Stimulated activated CD8-positive, alpha-beta memory T cell treated with anti-CD3 and anti-CD28 coated beads, Interleukin-15, amount 100 ng/mL, for 4 hours (primary cell): Measurements from ENCODE around the gene ATG13.

Experiments
- DNase-seq, 2 donors: peaks; one replicate each; pipeline ENCODE4 v3.0.0-alpha.2; 2020; ENCODE audit warnings: low read depth in 2 of 2

The ATG13 gene

GRCh38 chr11:46607516-46607915, 9.8 kb upstream of the ATG13 start:
- DNase-seq, result no peak

GRCh38 chr11:46609386-46609785, 8.0 kb upstream of the ATG13 start:
- no peak for DNase-seq

DNA sequence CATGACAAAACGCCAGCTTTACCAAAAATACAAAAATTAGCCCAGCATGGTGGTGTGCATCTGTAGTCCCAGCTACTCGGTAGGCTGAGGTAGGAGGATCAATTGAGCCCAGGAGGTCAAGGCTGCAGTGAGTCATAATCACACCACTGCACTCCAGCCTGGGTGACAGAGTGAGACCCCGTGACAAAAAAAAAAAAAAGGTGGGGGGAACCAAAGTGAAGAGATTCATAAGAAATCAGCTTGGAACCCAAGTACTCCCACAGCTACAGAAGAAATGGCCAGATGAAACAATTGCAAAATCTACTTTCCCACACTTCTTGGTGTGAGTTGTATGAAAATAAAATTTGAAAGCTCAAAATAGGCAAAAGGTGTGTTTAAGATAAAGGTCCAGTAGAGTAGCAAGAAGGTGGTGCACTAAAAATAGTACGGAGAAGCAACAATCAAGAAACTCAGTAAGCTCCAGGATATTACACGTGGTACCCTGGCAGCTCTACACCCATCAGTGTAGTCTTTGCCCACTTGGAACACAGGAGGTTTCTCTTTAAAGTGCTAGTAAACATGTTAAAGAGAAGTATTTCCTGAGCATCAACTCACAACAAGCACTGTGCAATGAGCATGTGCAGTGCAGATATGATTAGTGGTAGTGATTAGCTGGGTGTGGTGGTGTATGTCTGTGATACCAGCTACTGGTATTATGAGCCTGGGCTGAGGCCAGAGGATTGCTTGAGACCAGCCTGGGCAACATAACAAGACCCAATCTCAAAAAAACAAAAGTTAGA, 5.6 kb upstream of the ATG13 start:
- no peak for DNase-seq

DNA sequence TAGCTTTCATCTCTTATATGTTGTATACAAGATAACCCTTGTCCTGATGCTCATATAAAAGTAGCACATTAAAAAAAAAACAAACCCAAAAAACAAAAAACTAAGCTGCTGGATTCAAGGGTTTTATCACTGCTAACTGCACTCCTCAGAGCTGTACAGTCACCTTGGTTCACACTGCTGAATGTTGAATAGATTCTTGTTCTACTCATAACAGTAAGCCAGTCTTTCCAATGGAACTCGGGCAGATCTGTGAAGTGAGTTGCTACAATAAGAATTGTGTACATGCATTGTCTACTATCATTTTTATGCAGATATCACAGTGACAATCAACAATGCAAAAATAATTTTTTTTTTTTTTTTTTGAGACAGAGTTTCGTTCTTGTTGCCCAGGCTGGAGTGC, 5.0 kb upstream of the ATG13 start:
- DNase-seq, result no peak

DNA sequence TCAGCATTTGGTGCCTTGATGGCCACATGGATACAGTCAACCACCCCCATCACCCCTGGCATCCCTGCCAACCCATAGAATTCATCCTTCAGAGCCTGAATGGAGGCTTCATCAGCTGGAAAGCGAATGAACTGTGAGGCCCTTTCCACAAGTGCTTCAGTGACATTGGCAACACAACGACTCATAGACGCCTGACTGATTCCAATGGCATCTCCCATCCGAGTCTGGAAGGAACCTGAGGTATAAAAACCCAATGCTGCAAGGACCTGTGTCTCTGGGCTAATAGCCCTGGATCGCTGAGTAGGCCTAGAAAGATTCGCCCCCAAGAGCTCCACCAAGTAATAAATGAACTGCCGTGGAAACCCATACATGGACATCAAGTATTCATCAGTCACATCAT, 1.6 kb upstream of the ATG13 start:
- no peak for DNase-seq

DNA sequence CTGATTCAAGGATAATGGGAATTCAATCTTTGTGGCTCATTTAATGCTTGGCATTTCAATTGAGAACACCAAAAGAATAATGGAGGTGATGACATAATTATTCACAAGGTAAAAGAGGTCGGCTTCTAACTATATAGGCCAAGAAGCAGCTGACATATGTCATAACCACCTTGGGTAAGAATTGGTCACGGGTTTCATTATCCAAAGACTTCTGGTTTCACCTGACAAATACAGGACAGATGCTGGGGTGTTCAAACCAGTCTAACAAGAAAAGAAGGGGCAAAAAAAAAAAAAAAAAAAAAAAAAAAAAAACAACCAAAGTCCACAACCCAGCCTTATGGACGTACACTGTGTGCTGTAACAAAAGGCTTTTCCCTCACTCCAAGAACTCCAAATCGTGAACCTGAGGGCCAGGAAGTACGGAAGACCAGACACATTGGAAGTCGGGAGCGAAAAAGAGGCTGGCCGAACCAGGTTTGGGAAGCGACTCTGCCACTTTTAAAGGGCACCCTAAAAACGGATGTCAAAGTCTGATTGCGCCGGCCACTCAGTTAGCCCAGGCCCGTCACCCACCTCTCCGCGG, 711 bp upstream of the ATG13 start:
- DNase-seq, result no peak

- DNase-seq, result no peak
Measured at GRCh38 chr11:46617972-46618314, 590 bp downstream of the ATG13 start.

DNA sequence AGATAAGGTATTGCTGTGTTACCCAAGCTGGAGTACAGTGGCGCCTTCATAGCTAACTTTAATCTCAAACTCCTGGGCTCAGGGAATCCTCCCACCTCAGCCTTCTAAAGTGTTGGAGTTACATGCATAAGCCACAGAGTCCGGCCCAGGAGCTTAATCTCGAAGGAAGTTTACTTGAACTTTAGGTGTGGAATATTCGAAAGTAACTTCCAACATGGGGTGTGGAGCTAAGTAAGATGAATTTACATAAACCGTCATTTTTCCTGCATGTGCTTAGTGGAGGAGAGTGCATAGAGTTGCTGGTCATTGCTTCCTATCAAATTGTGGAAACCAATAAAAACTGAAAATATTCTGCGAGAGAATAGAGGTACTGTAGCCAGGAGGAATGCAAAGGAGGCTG, 1.5 kb downstream of the ATG13 start:
- DNase-seq, result no peak

DNA sequence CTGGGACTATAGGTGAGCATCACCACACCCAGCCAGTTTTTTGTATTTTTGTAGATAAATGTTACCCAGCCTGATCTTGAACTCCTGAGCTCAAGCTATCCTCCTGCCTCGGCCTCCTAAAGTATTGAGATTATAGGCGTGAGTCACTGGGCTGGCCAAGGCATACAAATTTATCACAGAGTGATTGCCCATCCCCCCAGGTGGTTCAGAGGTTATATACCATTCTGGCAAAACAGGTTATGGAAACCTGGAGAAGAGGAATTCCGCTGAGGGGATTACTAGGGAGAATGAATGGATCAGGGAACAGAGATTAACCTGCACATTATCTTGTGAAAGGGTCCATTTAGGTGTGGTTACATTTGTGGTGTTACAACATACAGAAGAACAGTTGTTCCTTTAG, 8.1 kb downstream of the ATG13 start:
- DNase-seq, result no peak

GRCh38 chr11:46628961-46629360, 11.6 kb downstream of the ATG13 start:
- DNase-seq, result no peak

DNA sequence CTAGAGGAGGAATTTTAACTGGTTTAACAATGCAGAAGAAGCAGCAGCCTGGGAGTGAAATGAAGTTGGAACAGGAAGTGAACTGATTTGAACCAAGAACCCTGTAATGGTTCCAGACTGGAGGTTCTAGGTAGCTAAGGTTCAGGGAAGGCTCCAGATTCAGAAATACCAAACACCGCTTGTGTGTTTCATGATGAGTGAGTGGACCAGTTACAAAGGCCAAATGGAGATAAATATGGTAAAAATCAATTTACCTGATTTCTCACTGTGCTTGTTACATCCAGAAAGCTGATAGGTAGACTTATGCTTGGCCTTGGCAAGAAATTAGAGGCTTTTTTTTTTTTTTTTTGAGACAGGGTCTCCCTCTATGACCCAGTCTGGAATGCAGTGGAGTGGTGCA, 12.9 kb downstream of the ATG13 start:
- DNase-seq, result no peak

DNA sequence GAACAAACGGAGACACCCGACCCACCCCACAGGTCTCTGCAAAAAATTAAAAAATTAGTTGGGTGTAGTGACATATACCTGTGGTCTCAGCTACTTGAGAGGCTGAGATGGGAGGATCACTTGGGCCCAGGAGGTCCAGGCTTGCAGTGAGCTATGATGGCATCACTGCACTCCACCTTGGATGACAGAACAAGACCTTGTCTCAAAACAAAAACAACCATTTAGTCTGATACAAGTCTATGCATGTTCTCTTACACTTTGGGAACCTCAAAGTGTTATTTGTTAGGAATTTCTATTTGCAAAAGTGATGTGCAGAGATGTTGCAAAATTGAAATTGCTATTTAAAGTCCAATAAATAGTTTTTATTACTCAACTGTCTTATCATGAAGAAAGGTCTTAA, 14.3 kb downstream of the ATG13 start:
- no peak for DNase-seq

- no peak for DNase-seq
Measured at GRCh38 chr11:46632502-46632901, 15.1 kb downstream of the ATG13 start.

- DNase-seq, result no peak
Measured at GRCh38 chr11:46633291-46634217, 16.2 kb downstream of the ATG13 start.

GRCh38 chr11:46635557-46636139, 18.3 kb downstream of the ATG13 start:
- DNase-seq, result no peak

DNA sequence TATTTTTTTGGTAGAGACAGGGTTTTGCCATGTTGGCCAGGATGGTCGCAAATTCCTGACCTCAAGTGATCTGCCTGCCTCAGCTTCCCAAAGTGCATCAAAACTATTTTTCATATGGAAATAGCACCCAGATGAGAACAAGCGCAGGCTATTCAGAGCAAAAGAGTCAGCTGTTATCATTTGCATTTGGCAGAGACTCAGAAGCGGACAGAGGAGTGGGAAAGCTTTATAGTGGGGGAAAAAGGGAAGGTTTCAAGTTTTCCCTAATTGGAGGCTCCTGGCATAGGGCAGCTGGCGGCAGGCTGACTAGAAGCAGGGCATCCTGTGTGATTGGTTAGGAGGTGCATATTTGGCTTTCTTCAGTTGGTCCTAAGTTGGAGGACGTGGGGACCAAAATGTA, 20.2 kb downstream of the ATG13 start:
- DNase-seq, result no peak

DNA sequence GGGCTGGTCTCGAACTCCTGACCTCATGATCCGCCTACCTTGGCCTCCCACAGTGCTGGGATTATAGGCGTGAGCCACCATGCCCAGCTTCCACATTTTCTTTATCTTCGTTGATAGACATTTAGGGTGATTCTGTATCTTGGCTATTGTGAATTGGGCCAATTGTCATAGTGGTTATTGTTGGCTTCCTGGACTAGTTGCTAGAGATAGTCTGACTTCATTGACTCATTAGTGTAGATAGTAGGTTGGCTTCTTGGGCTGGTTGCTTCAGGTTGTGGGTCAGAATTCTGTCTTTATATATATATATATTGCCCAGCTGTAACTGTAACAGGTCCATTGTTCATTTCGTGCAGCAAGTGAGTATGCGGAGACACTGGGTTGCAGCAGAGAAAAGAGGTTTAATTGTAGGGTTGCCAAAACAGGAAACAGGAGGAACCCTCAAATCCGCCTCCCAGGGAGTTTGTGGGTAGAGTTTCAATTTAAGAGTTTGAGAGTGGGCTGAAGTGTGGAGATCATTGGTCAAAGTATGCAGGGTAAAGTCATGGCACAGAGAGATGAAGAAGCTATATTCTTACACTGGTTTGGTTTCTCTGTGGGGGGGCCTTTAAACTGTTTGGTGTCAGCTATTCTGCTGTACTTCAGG, 22.0 kb downstream of the ATG13 start:
- DNase-seq, result no peak

GRCh38 chr11:46640036-46640788, 22.9 kb downstream of the ATG13 start:
- no peak for DNase-seq

DNA sequence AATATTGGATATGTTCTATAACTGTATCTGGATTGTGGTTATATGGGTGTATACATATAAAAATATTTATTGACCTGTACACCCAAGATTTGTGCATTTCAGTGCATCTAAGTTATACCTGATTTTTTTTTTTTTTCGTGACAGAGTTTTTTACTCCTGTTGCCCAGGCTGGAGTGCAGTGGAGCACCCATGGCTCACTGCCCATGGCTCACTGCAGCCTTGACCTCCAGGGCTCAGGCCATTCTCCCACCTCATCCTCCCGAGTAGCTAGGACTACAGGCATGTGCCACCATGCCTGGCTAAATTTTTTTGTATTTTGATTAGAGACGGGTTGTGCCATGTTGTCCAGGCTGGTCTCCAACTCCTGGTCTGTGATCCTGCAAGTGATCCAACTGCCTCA, 24.3 kb downstream of the ATG13 start:
- no peak for DNase-seq

DNA sequence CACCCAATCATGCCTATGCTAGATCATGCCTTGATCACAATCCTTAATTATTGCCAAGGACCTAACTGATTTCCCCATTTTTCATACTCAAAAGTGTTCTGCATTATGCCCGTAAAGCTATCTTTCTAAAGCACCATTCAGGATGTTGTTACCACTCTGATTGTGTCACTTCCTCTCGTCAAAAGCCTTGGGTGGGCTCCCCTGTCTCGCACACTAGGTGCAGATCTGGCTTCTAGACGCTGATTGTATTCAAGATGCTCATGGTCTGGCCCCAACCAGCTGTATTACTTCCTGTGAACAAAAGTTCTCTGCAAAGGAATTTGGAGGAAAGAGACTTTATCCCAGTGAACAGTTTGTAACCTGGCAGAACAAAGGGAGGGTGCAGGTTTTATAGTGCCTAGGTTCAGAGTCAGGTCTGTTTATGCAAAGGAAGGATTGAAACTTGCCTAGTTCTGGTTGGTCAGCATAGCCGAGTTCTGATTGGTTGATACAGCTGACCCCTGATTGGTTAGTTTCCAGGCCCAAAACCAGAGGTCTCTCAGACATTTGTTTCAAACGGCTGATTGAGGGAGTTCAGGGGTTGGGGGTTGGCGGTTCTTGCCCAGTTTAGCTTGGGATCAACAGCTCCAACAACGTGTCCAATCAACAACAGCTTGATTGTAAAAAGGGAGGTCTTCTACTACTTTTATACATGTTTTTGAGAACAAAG, 25.4 kb downstream of the ATG13 start:
- DNase-seq, result no peak

GRCh38 chr11:46643531-46643930, 26.2 kb downstream of the ATG13 start:
- no peak for DNase-seq
